ENCODE measurements around the gene NPC1L1.

The NPC1L1 gene

DNA sequence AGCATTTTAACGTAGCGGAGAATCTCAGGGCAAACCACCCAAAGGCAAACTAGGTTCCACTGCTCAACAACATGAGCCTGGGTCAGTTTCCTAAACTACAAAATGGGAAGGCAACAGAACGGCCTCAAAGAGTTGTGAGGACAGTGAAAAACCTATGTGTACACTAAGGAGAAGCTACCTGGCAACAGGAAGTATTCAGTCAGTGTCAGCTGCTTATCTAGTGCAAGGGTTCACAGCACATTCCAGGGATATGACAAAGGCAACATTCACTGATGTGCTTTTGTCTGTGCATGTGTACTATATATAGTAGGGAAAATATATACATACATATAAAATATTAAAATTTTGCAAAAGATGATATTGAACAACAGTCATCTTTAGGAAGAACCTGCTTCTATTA lies 67.8 kb downstream of the NPC1L1 start:
- Histone ChIP-seq H3K36me3 (ENCODE audit: insufficient read depth, insufficient read length, low read length) (peaks cover 89% of the 10 kb centered on the region), H3K4me1 (ENCODE audit: insufficient read depth, insufficient read length) (no peaks in the 10 kb centered on the region), H3K9me3 (ENCODE audit: insufficient read depth, low read length) (no peaks in the 10 kb centered on the region), H3K4me3 (ENCODE audit: insufficient read length, low read depth) (no peak overlapping the region), H3K27me3 (ENCODE audit: insufficient read depth, insufficient read length) (no peaks in the 10 kb centered on the region), H3K9ac (ENCODE audit: insufficient read length, low read depth) (no peak overlapping the region)
- TF ChIP-seq SUZ12 (IDR thresholded peaks at IDR 0.05; ENCODE audit: extremely low read depth, insufficient read depth, insufficient read length) (no peak), ZNF274 (IDR thresholded peaks at IDR 0.05; ENCODE audit: low read depth, low read length) (no peak), YY1 (IDR thresholded peaks at IDR 0.05; ENCODE audit: insufficient read depth, insufficient read length) (no peak)
- no peak for DNase-seq (ENCODE audit: low read depth, low spot score)

DNA sequence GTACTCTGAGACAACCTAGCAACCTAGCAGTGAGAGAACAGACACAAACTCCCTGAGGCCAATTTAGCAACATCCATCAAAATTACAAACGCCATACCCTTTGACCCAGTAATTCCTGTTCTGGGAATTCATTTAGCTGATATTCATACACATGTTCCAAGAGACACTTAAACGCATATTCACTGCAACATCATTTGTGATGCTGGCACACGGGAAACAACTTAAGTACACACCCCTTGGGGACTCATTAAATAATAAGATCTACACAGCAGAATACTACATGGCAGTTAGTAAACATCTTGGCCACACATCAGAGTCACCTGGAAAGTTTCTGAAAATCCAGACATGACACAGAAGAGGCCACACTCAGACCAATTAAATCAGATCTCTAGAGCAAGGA lies 68.3 kb downstream of the NPC1L1 start:
- Histone ChIP-seq H3K4me3 (ENCODE audit: insufficient read length, low read depth) (no peak overlapping the region), H3K9ac (ENCODE audit: insufficient read length, low read depth) (no peak overlapping the region), H3K27me3 (ENCODE audit: insufficient read depth, insufficient read length) (no peaks in the 10 kb centered on the region), H3K9me3 (ENCODE audit: insufficient read depth, low read length) (no peaks in the 10 kb centered on the region), H3K36me3 (ENCODE audit: insufficient read depth, insufficient read length, low read length) (peaks cover 89% of the 10 kb centered on the region), H3K4me1 (ENCODE audit: insufficient read depth, insufficient read length) (no peaks in the 10 kb centered on the region)
- no peak for DNase-seq (ENCODE audit: low read depth, low spot score)
- TF ChIP-seq YY1 (IDR thresholded peaks at IDR 0.05; ENCODE audit: insufficient read depth, insufficient read length) = no peak
- no peak for TF ChIP-seq SUZ12 (IDR thresholded peaks at IDR 0.05; ENCODE audit: extremely low read depth, insufficient read depth, insufficient read length)
- TF ChIP-seq ZNF274 (IDR thresholded peaks at IDR 0.05; ENCODE audit: low read depth, low read length) = no peak

DNA sequence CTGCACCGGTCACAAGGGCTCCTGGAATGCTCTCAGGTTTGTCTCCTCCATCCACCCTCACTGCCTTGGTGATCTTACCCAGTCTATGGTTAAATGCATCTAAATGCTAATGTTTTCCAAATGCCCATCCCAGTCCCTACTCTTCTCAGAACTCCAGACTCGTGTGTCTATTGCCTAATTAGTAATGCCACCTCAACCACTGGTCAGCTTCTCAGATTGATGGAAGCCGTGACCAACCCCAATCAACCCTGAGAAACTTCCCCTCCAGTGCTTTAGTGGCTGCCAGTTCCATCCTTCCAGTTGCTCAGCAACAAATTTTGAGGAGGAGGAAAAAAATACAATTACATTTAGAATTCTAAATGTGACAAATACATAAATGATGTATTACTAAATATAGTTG lies 69.3 kb downstream of the NPC1L1 start:
- no peak for DNase-seq (ENCODE audit: low read depth, low spot score)
- Histone ChIP-seq H3K4me3 (ENCODE audit: insufficient read length, low read depth) (no peak overlapping the region), H3K36me3 (ENCODE audit: insufficient read depth, insufficient read length, low read length) (peaks cover 95% of the 10 kb centered on the region), H3K9me3 (ENCODE audit: insufficient read depth, low read length) (no peaks in the 10 kb centered on the region), H3K9ac (ENCODE audit: insufficient read length, low read depth) (no peak overlapping the region), H3K27me3 (ENCODE audit: insufficient read depth, insufficient read length) (no peaks in the 10 kb centered on the region), H3K4me1 (ENCODE audit: insufficient read depth, insufficient read length) (no peaks in the 10 kb centered on the region)
- TF ChIP-seq YY1 (IDR thresholded peaks at IDR 0.05; ENCODE audit: insufficient read depth, insufficient read length) (no peak), ZNF274 (IDR thresholded peaks at IDR 0.05; ENCODE audit: low read depth, low read length) (no peak), SUZ12 (IDR thresholded peaks at IDR 0.05; ENCODE audit: extremely low read depth, insufficient read depth, insufficient read length) (no peak)

DNA sequence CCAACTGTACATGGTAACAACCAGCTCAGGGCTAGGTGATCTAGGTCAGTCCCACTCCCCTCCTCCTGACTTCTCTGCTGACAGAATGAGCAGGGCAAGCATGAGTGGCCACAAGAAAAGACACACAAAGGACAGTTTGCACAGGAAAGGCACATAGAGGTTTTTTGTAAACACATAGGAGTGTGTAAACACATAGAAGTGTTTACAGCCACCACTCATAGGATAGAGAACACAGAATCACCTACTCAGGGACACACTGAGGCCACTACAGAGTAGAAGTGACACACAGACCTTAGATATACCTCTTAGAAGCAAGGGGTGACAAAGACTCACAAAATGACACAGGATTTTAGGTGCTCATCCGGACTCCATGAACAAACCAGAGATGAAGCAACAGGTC lies 69.7 kb downstream of the NPC1L1 start:
- Histone ChIP-seq H3K27me3 (ENCODE audit: insufficient read depth, insufficient read length) (no peaks in the 10 kb centered on the region), H3K36me3 (ENCODE audit: insufficient read depth, insufficient read length, low read length) (peaks cover 95% of the 10 kb centered on the region), H3K4me3 (ENCODE audit: insufficient read length, low read depth) (no peak overlapping the region), H3K4me1 (ENCODE audit: insufficient read depth, insufficient read length) (no peaks in the 10 kb centered on the region), H3K9ac (ENCODE audit: insufficient read length, low read depth) (no peak overlapping the region), H3K9me3 (ENCODE audit: insufficient read depth, low read length) (no peaks in the 10 kb centered on the region)
- no peak for TF ChIP-seq YY1 (IDR thresholded peaks at IDR 0.05; ENCODE audit: insufficient read depth, insufficient read length)
- TF ChIP-seq ZNF274 (IDR thresholded peaks at IDR 0.05; ENCODE audit: low read depth, low read length) = no peak
- no peak for DNase-seq (ENCODE audit: low read depth, low spot score)

DNA sequence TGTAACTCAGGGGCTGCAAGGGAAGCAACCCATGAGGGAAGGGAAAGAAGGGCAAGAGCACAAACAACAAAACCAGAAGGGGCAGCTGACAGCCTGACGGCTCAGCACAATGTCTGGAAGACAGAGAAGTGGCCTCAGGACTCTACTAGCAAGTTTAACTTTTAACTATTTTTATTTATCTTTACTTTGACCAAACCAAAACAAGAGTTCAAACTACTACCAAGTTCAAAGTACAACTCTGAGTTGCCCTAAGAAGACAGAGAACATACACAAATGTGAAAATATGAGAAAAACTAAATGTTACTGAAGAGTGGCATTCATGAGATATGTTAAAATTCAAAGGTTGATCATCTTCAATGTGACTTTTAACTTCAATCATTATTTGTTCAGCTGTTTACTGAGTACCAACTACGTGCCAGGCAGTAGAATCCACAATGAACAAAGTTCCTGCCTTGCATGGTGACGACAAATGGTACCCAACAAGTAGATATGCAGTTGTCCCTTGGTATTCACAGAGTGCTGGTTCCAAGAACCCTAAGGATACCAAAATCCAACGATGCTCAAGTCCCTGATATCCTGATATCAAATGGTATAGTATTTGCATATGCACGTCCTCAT lies 70.4 kb downstream of the NPC1L1 start:
- no peak overlapping the region for H3K9ac ChIP-seq (ENCODE audit: insufficient read length, low read depth)
- no peaks in the 10 kb centered on the region for H3K27me3 ChIP-seq (ENCODE audit: insufficient read depth, insufficient read length)
- no peaks in the 10 kb centered on the region for H3K9me3 ChIP-seq (ENCODE audit: insufficient read depth, low read length)
- TF ChIP-seq YY1 (IDR thresholded peaks at IDR 0.05; ENCODE audit: insufficient read depth, insufficient read length) = no peak
- TF ChIP-seq SUZ12 (IDR thresholded peaks at IDR 0.05; ENCODE audit: extremely low read depth, insufficient read depth, insufficient read length) = no peak
- TF ChIP-seq ZNF274 (IDR thresholded peaks at IDR 0.05; ENCODE audit: low read depth, low read length) = no peak
- no peaks in the 10 kb centered on the region for H3K4me1 ChIP-seq (ENCODE audit: insufficient read depth, insufficient read length)
- H3K4me3 ChIP-seq (ENCODE audit: insufficient read length, low read depth) = no peak overlapping the region
- H3K36me3 ChIP-seq (ENCODE audit: insufficient read depth, insufficient read length, low read length) = peaks cover 95% of the 10 kb centered on the region
- no peak for DNase-seq (ENCODE audit: low read depth, low spot score)

DNA sequence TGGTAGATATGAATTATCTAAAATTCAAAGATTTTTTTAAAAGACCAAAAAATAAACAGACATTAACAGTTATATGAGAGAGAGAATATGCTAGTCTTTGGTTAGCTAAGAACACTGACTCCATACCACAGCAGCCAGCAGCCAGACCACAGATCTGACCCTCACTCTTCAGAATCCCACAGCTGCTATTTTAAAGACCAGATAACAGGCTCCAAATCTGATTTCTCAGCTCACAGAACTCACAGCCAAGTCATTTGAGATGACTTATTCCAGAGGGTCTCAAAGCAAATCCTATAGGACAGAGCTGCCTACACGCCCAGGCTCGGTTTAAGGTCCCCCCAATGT lies 71.0 kb downstream of the NPC1L1 start:
- peaks cover 95% of the 10 kb centered on the region for H3K36me3 ChIP-seq (ENCODE audit: insufficient read depth, insufficient read length, low read length)
- DNase-seq (ENCODE audit: low read depth, low spot score) = no peak
- no peak overlapping the region for H3K4me3 ChIP-seq (ENCODE audit: insufficient read length, low read depth)
- no peaks in the 10 kb centered on the region for H3K27me3 ChIP-seq (ENCODE audit: insufficient read depth, insufficient read length)
- no peaks in the 10 kb centered on the region for H3K9me3 ChIP-seq (ENCODE audit: insufficient read depth, low read length)
- H3K9ac ChIP-seq (ENCODE audit: insufficient read length, low read depth) = no peak overlapping the region
- TF ChIP-seq YY1 (IDR thresholded peaks at IDR 0.05; ENCODE audit: insufficient read depth, insufficient read length) = no peak
- no peak for TF ChIP-seq ZNF274 (IDR thresholded peaks at IDR 0.05; ENCODE audit: low read depth, low read length)
- H3K4me1 ChIP-seq (ENCODE audit: insufficient read depth, insufficient read length) = no peaks in the 10 kb centered on the region

DNA sequence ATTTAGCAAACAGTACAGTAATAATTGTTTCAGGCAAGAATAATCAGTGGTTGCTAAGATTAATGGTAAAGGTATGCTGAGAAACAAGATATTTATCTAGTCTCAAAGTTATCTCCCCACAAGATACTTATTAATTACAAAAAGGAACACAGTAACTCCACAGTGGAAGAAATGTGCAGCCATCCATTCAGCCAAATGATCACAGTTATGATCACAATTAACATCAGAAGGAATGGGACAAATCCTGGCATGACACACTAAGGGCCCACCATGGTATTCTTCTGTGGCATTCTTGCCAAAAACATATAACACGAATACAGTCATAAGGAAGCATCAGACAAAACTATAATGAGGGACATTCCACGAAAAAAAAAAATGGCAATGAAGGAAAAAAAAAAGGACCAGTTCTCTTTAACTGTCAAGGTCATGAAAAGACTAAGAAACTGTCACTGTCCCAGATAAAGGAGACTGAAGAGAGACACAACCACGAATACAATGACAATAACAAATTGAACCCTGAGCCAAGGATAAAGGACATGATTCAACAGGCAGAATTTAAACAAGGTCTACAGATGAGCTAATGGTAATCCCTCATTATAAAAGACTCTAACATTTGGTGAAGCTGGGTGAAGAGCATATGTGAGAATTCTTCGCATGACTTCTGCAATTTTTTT lies 71.5 kb downstream of the NPC1L1 start:
- H3K9me3 ChIP-seq (ENCODE audit: insufficient read depth, low read length) = no peaks in the 10 kb centered on the region
- H3K27me3 ChIP-seq (ENCODE audit: insufficient read depth, insufficient read length) = no peaks in the 10 kb centered on the region
- TF ChIP-seq ZNF274 (IDR thresholded peaks at IDR 0.05; ENCODE audit: low read depth, low read length) (no peak), SUZ12 (IDR thresholded peaks at IDR 0.05; ENCODE audit: extremely low read depth, insufficient read depth, insufficient read length) (no peak), YY1 (IDR thresholded peaks at IDR 0.05; ENCODE audit: insufficient read depth, insufficient read length) (no peak)
- peaks cover 95% of the 10 kb centered on the region for H3K36me3 ChIP-seq (ENCODE audit: insufficient read depth, insufficient read length, low read length)
- no peak overlapping the region for H3K9ac ChIP-seq (ENCODE audit: insufficient read length, low read depth)
- H3K4me1 ChIP-seq (ENCODE audit: insufficient read depth, insufficient read length) = no peaks in the 10 kb centered on the region
- H3K4me3 ChIP-seq (ENCODE audit: insufficient read length, low read depth) = no peak overlapping the region
- no peak for DNase-seq (ENCODE audit: low read depth, low spot score)
